NCI-H1048 (cell line): Measurements from ENCODE around the gene SOHLH1.

Experiments used
- DNase-seq: peaks from one replicate; lab custom pipeline; 2025; lab: John Stamatoyannopoulos, UW

SOHLH1 gene

DNA sequence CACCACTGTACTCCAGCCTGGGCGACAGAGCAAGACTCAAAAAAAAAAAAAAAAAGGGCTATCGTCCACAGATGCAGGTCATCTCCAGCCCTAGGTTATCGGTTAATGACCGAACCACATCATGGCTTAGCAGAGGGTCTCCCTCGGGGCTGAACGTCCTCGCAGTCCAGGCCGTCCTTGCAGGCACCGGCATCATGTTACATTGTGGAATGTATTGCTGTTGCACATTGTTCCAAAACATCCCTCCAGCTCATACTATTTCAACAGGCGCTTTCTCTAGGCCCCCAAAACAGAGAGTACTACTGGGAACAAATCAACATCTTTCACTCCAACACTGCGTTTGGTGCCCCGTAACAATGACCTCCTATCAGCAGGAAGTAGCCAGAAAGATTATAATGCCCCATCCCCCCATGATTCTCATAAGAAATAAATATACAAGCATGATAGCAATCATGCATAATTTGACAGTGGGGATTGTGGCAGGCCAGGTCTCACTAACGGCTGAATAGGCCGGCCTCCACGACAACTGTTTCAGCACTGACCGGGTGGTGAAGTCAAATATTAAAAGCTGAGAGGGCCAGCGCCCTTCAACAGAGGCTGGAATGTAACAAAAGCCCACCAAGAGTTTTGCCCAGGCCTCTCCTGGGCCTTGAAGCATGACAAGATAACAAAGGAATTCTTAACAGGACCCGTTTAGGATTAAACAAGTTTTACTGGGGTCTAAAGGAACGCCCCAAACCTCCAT, 37.3 kb downstream of the SOHLH1 start:
- DNase-seq, result no peak

DNA sequence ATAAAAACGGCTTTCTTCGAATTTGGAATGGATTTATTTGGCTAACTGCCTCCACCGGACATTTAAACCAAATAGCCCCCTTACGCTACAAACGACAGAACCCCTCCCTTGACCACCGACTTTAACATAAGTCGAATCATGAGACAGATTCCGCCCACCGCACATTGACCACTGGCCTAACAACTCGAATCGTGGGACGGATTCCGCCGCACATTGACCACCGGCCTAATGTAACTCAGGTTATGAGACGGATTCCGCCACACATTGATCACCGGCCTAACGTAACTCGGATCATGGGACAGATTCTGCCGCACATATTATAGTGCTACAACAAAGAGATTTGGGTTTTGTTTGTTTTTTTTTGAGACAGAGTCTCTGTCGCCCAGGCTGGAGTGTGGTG, 38.9 kb downstream of the SOHLH1 start:
- DNase-seq, result no peak

DNA sequence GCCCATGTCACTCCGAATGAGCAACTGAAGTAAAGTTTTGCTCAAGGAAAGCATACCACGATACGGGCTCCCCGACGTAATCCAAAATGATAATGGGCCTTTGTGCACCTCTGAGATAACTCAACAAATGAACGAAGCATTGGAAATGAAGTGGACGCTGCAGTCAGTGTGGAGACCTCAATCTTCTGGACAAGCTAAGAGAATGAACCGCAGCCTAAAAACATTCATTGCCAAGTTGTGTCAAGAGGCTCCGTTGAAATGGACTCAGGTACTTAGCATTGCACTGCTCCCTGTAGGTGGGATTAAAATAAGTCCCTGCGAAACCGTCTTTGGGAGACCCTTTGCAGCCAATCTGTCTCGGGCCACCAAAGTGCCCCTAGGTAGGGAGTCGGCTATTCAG, 40.0 kb downstream of the SOHLH1 start:
- no peak for DNase-seq

DNA sequence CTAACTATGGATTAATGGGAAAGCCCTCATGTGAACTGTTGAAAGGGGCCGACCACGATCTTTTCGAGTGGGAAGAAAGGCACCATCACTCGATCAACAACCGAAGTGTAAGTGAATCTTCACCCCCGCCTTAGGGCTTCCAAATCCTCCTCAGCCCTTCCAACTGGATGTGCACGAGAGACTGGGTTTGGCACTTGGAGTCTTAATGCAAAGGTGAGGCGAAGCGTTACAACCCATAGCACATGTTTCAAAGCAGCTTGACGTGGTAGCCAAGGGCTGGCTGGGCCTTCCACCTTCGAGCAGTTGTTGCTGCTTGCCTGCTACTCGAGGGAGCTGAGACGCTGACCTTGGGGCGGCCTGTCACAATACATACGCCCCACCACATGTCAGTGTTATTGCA, 41.9 kb downstream of the SOHLH1 start:
- DNase-seq, result no peak

DNA sequence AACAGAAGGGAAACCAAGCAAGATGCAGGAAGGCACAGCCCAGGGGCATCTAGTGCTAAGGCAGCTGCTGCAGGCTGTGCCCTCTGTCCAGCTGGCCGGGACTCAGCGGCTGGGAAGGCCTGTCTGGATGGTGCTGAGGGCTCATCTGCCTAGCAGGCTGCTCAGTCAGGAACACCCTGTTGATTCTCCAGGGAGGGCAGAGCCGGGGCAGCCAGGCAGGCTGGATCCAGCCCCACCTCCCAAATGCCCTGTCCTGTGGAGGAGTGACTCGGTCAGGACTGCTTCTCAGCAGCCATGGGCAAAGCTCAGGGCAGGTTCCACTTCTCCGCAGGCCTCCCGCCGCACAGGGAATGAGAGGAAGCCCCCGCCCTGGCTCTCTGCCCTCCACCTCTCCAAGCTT, 44.0 kb downstream of the SOHLH1 start:
- no peak for DNase-seq

DNA sequence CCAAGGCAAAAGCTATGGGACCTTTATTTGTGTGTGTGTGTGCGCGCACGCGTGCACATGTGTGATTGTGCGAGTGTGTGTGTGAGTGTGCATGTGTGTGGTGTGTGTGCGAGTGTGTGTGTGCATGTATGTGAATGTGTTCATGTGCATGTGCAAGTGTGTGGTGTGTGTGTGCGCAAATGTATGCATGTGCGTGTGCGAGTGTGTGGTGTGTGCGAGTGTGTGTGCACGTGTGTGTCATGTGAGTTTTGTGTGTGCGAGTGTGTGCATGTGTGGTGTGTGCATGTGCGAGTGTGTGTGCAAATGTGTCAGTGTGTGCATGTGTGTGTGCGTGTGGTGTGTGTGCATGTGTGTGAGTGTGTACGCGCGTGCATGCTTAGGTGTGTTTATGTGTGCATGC, 48.9 kb downstream of the SOHLH1 start:
- DNase-seq, result no peak

DNA sequence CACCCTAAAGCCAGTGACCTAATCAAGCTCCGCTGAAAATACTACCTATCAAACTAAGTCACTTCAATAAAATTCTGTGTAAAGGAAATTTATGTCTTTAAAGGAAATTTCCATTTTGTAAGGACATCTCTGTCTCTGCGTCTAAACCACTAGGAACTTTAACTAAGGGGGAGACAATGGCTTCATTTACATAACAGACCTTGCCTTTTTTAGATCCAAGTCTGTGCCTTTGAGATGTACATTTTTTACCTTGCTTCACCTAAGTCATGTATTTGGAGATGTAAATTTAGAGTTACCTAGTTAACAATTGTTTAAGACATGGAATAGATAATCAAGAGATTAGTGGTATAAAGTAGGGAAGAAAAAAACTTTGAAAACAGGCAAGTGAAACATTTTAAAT, 49.8 kb downstream of the SOHLH1 start:
- no peak for DNase-seq

DNA sequence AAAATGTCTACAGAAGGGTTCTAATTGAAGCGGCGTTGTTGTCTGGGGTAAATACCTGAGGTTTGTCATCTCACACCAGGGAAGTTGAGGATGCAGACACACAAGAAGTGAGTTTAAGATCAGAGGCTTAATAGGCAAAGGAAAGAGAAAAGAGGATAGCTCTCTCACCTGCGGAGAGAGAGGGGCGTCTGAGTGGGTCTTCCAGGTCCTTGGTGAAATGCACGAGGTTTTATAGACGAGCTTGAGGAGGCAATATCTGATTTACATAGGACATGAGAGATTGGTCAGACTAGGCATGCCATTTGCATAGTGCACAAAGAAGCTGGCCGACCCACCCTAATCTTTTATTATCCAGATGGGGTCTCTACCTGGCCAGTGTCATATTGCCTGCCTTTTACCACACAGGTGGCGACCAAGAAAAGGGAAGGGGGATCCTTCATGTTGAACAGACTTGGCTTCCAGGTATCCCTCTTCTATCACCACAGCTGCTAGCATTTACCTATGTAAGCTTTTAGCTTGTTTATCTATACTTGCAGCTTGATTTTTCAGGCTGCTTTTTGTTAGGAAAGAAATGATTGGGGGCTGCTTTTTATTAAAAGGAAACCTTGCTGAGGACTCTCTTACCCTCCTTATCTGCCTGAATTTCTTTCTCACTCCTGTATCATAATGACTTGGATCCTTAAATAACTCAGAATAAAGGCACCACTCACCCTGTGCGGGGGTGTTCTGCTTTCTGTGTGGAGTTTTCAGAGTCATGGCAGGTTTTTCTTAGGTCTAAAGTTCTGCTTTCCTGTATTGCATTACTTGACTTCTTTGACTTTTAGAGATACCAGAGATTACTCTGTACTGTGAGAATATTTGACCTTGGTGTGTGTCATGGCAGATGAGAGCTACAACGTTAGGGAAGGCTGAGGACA, 50.5 kb downstream of the SOHLH1 start:
- DNase-seq, result no peak

DNA sequence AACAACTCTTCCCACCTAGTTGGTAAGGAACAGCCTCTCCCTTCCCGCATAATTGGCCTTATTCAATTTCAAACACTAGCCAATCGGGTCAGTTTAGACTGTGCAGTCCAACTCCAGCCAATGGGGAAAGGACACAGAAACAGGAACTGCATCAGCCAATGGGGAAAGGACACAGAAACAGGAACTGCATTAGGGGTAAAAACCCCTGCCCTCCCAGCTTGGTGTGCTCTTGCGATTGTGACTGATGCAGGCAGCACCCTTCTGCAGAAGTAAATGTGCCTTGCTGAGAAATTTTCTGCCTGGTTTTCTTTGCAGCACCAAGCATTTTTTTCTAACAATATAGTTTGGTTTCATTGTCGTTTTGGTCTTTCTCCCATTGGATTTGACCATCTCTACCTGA, 51.4 kb downstream of the SOHLH1 start:
- DNase-seq, result no peak

DNA sequence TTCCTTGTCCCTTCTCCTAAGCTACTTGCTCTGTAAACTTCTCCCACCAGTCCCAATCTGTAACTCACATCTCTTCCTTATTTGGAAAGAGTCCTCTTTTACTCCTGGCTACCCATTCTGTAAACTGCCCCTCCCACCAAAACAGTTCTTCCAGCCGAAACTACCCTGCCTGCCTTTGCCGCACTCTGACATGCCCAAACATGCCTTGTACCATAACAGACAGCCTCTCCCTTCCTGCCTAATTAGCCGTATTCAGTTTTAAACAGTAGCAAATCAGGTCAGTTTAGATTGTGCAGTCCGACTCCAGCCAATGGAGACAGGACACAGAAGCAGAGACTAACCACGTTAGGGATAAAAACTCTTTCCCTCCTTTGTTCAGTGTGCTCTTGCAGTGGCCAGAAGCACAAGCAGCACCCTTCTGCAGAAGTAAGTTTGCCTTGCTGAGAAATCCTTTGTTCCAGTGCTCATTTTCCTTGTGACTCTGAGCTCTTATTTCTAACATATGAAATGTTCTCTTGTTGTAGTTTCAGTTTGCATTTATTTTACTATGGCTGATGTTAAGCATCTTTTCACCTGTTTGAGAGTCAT, 54.6 kb downstream of the SOHLH1 start:
- no peak for DNase-seq
